GM12864 (cell line): ENCODE results near the gene TRABD2B.

Experiments
- DNase-seq: peaks from one replicate; pipeline ENCODE4 v3.0.0-alpha.2; 2011; ENCODE audit warnings: low read depth
- H3K4me3 ChIP-seq: 2 replicates; pipeline ENCODE4 v1.5.1; 2011; ENCODE audit warnings: mild to moderate bottlenecking, low read depth, low read length, control low read depth
- TF ChIP-seq, protein P1 (sequence below): IDR thresholded peaks from 2 replicates; pipeline ENCODE4 v1.5.1; 2011; ENCODE audit warnings: low read depth, mild to moderate bottlenecking, moderate library complexity, low read length, control low read depth, inconsistent platforms; ENCODE audit errors: missing control alignments

The TRABD2B gene

DNA sequence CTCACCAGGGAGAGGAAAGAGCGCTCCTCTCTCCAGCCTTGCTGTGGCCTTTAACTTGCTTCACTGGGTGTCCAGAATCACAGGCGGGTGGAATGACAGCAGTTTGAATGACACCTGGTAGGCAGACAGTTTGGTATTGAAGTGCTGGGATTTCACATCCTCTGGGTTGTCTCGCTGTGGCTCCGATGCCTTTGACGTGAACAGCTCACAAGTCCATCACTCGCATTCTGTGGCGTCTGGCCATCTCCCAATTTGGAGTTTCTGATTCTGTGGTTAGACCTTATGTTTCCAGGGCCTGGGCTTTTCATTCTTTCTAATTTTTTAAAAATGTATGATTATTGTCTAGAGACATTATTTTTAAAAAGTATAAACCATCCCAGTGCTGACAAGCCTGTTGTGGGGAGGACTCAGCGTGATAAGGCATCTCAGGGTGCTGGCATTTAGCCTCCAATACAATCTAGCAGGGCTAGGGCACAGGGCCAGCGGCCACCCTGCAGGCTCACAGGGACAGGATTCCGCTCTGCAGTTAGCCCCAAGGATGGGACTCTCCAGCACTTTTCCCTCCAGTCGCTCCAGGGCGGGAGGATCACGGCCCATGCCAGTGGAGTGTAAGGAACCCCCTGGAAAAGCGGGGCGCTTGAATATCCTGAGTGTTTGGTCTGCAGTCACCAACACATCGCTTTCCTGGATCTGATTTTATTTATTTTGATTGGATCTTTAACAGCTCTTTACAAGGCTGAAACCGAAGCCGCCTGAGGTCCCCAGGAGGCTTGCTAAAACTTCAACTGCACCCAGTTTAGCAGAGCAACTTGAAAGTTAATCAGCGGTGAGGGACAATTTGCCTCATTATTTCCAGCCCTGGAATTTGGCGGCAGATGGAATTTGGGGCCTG lies 178.3 kb downstream of the TRABD2B start:
- no peak overlapping the region for H3K4me3 ChIP-seq
- TF ChIP-seq, protein P1, sequence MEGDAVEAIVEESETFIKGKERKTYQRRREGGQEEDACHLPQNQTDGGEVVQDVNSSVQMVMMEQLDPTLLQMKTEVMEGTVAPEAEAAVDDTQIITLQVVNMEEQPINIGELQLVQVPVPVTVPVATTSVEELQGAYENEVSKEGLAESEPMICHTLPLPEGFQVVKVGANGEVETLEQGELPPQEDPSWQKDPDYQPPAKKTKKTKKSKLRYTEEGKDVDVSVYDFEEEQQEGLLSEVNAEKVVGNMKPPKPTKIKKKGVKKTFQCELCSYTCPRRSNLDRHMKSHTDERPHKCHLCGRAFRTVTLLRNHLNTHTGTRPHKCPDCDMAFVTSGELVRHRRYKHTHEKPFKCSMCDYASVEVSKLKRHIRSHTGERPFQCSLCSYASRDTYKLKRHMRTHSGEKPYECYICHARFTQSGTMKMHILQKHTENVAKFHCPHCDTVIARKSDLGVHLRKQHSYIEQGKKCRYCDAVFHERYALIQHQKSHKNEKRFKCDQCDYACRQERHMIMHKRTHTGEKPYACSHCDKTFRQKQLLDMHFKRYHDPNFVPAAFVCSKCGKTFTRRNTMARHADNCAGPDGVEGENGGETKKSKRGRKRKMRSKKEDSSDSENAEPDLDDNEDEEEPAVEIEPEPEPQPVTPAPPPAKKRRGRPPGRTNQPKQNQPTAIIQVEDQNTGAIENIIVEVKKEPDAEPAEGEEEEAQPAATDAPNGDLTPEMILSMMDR, result no peak
- no peak for DNase-seq

DNA sequence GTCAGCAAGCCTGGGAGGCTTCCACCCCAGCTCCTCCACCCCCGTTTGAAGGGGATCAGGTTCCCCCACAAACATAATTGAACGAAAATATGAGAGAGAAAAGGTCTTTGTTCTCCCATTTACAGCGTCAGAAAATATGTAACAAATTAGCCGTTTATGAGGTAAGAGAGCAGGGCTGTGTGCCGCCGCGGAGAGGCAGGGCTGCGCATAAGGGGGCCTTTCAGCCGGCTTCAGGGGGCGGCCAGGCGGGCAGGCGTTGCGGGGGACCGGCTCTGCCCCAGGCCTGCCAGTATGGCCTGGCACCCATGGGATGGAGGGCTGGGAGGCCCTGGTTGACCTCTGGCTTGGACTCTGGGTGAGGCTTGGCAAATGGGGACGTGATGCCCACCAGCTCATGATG lies 179.3 kb downstream of the TRABD2B start:
- TF ChIP-seq, protein P1, result no peak
- H3K4me3 ChIP-seq, result no peak overlapping the region
- DNase-seq, result no peak

DNA sequence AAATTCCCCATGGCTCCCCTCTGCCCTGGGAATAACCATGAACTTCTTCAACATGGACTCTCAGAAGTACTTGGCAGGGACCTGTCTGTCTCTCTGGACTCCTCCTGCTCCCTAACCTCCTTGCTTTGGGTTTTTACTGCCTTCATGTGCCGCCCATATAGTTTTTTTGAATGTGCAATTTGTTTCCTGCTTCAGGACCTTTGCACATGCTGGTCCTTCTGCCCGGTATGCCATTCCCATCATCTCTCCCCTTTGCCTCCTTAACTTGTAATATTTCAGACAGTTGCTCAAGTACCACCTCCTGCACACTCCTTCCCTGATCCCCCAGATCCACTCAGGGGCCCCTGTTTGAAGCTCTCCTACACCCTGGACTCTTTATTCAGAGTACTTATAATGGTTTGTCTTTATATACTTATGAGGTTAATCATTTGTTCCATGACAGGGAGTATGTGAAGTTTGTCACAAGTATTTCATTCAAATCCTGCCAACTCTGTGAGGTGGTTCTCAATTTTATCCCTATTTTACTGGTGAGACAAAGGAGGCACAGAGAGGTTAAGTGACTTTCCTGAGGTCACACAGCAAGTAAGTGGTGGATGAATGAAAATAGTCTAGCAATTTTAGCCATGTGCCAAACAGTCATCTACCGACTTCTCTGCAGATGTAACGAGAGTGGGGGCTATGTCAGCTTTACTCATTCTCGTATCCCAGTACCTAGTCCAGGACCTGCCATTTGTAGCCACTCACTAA lies 180.7 kb downstream of the TRABD2B start:
- no peak overlapping the region for H3K4me3 ChIP-seq
- no peak for DNase-seq
- TF ChIP-seq, protein P1, result no peak

DNA sequence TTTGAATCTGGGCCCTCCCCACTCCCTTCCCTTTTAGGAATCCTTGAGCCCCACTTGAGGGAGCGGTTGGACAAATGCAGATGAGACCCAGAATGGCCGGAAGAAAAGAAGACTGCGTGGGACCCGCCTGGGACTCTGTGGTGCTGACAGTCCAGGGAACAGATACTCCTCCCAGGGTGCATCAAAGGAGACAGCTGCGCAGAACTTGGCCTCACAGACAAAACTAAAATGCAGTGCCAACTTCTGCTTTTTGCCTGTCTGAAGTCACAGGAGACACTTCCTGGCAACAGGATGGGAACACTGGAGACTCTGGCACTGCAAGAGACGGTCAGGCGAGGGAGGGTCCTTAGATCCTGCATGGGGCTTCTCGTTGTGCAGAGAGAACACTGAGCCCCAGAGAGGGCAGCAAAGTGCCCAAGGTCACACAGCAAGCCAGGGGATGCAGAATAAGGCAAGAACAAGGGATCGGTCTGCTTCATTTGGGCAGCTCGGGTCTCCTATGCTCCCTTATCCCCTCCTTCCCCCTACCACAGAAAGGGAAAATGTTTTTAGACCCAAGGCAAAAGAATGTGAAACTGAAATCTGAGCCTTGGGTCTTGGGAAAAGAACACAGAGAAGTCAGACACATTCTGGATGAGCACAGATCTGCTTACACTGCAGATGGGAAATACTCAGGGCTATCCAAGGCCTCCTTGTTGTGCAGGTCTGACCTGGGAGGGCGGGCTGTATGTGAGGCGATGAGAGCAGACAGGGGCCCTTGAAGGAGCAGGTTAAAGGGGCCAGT lies 182.4 kb downstream of the TRABD2B start:
- TF ChIP-seq, protein P1, result no peak
- no peak overlapping the region for H3K4me3 ChIP-seq
- DNase-seq, result no peak

DNA sequence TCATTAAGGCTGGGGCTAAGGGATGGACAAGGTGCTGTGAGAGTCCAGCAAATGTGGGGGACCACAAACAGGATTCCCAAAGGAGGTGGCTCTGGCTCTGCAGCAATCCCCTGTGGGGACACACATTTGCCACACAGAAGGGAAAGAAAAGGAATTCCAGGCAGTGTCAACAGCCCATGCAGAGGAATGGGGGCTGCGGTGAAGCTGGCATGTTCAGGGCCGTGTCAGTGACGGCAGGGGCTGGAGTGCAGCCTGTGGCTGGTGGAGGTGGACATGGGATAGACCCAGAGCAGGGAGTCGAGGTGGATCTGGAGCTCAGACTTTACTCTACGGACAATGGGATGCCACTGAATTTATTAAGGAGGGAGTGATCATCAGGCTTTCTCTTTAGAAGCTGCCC lies 183.2 kb downstream of the TRABD2B start:
- no peak for DNase-seq
- H3K4me3 ChIP-seq, result no peak overlapping the region
- TF ChIP-seq, protein P1, result no peak

DNA sequence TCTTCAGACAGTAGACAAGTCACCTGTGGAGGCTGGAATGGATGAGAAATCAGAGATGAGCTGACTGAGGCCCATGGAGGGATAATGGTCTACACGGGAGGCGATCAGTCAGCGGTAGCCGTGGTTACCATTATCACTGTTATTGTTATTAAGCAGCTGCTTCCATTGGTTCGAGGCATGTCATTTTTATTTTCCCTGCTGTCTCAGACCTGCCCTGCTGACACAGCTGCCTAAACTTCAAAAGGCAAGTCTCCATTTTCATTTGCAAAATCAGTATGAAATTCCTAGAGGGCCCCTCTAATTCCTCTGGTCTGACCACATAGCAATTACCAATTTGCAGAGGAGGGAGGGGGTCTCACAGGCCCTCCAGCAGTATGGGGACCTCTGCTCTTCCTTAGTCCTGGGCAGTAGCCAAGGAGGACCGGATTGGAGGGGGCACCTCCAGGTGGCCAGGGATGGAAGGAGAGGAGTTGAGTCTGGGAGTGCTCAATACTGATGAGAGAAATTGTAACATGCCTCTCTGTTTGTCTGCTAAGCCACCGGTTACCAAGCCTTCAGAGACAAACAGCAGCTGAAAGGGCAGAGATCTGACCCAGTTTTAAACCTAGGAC lies 184.2 kb downstream of the TRABD2B start:
- TF ChIP-seq, protein P1, result no peak
- DNase-seq, result no peak
- no peak overlapping the region for H3K4me3 ChIP-seq
